Epithelial cell of proximal tubule (primary cell): ENCODE measurements around the gene NT5DC1. TPM values are rescaled to one million over a fixed set of nuclear protein-coding genes. Genes with fewer than 3 reads are reported as not detected.

Experiments
- DNase-seq: peaks from one replicate; pipeline ENCODE4 v3.0.0-alpha.2; 2011; ENCODE audit warnings: low read depth
- H3K4me3 ChIP-seq: 2 replicates; pipeline ENCODE4 v1.5.1; 2011; ENCODE audit warnings: low read depth, mild to moderate bottlenecking, low read length
- total RNA-seq: library from RNA; depleted of rRNA; stranded (reverse); fragments of >200 nt; gene quantifications from 2 replicates; pipeline ENCODE4 v1.2.3, GENCODE V29; 2015
- TF ChIP-seq, protein P1 (sequence below): conservative IDR thresholded peaks from 2 replicates; pipeline ENCODE4 v1.5.1; 2012; ENCODE audit warnings: low read depth, mild to moderate bottlenecking, low read length

NT5DC1 gene
- total RNA-seq, 1 donor from 2014 or later, result 23.5 TPM

GRCh38 chr6:116258520-116258919 is 157.9 kb downstream of the NT5DC1 start:
- no peak overlapping the region for H3K4me3 ChIP-seq
- DNase-seq, result no peak
- TF ChIP-seq, protein P1, sequence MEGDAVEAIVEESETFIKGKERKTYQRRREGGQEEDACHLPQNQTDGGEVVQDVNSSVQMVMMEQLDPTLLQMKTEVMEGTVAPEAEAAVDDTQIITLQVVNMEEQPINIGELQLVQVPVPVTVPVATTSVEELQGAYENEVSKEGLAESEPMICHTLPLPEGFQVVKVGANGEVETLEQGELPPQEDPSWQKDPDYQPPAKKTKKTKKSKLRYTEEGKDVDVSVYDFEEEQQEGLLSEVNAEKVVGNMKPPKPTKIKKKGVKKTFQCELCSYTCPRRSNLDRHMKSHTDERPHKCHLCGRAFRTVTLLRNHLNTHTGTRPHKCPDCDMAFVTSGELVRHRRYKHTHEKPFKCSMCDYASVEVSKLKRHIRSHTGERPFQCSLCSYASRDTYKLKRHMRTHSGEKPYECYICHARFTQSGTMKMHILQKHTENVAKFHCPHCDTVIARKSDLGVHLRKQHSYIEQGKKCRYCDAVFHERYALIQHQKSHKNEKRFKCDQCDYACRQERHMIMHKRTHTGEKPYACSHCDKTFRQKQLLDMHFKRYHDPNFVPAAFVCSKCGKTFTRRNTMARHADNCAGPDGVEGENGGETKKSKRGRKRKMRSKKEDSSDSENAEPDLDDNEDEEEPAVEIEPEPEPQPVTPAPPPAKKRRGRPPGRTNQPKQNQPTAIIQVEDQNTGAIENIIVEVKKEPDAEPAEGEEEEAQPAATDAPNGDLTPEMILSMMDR, result no peak

DNA sequence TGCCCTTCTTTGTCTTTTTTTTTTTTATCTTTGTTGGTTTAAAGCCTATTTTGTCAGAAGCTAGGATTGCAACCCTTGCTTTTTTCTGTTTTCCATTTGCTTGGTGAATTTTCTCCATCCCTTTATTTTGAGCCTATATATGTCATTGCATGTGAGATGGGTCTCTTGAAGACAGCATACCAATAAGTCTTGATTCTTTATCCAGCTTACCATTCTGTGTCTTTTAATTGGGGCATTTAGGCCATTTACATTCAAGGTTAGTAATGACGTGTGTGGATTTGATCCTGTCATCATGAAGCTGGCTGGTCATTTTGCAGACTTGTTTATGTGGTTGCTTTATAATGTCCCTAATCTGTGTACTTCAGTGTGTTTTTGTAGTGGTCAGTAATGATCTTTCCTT is 162.7 kb downstream of the NT5DC1 start:
- H3K4me3 ChIP-seq, result no peak overlapping the region
- TF ChIP-seq, protein P1, result no peak
- DNase-seq, result no peak

- no peak for DNase-seq
- TF ChIP-seq, protein P1, result no peak
Measured at GRCh38 chr6:116265041-116265829, 164.6 kb downstream of the NT5DC1 start.

GRCh38 chr6:116266803-116267202 is 166.2 kb downstream of the NT5DC1 start:
- TF ChIP-seq, protein P1, result no peak
- no peak for DNase-seq
- H3K4me3 ChIP-seq, result no peak overlapping the region

More at GRCh38 chr6:116265041-116265829, 164.6 kb downstream of the NT5DC1 start:
- no peak overlapping the region for H3K4me3 ChIP-seq

- no peak for DNase-seq
- no peak overlapping the region for H3K4me3 ChIP-seq
- TF ChIP-seq, protein P1, result no peak
Measured at GRCh38 chr6:116267836-116268588, 167.4 kb downstream of the NT5DC1 start.

DNA sequence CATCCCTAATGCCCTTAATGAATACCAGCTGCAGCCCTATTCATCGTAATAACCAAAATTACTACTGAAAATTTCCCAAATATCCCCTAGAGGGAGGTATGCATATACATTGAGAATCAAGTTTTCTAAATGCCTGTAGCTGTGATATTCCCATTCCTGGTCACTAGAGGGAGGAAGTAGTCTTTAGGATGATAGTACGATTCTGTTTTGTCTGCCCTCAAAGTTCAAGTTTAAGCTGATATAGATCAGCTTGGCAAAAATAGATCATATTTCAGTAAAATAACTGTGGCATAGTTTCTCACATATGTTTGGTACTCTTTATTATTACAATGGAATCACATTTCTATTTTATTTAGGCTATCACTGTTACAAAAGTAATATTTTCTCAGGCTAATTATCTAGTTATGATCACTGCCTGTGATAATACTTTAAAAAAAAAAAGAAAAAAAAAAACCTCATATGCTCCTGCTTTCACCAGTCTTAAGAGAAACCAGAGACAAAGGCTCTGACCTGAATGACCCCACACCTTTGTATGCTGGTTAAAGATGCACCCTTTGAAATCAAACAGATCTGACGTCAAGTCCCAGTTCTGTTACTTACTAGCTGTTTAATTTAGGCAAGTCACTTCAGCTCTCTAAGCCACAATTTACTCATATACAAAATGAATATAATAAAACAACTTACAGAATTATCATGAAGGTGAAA is 168.1 kb downstream of the NT5DC1 start:
- no peak overlapping the region for H3K4me3 ChIP-seq
- TF ChIP-seq, protein P1, result peak; percentile 83
- no peak for DNase-seq
